ENCODE data around the gene SPARC.

- TF ChIP-seq EZH2 (IDR thresholded peaks at IDR 0.05; ENCODE audit: insufficient read depth, poor library complexity, severe bottlenecking) (no peak), EZH2phosphoT487 (IDR thresholded peaks at IDR 0.05; ENCODE audit: insufficient read depth, low read depth) (no peak)
Measured at GRCh38 chr5:151643388-151643787, 43.3 kb downstream of the SPARC start.

All from GM23248 (cell line).